Glutamatergic neuron (in vitro differentiated cells): ENCODE results near the gene BTNL3. TPM values are rescaled to one million over a fixed set of nuclear protein-coding genes. Genes with fewer than 3 reads are reported as not detected.

Source experiments
- DNase-seq: peaks from one replicate; pipeline ENCODE4 v3.0.0; 2022
- H3K27ac Mint-ChIP-seq: one replicate; pipeline ENCODE4 v1.8.0; 2020; ENCODE audit warnings: mild to moderate bottlenecking, mixed read lengths, inconsistent platforms; ENCODE audit not compliant: unreplicated experiment
- H3K27me3 Mint-ChIP-seq: one replicate; pipeline ENCODE4 v1.8.0; 2020; ENCODE audit warnings: mild to moderate bottlenecking, moderate library complexity, mixed read lengths, inconsistent platforms; ENCODE audit not compliant: unreplicated experiment
- H3K36me3 Mint-ChIP-seq: one replicate; pipeline ENCODE4 v1.8.0; 2020; ENCODE audit warnings: mild to moderate bottlenecking, mixed read lengths, inconsistent platforms; ENCODE audit not compliant: unreplicated experiment
- H3K4me1 Mint-ChIP-seq: one replicate; pipeline ENCODE4 v1.8.0; 2020; ENCODE audit warnings: mild to moderate bottlenecking, low read depth, mixed read lengths, inconsistent platforms; ENCODE audit not compliant: unreplicated experiment
- H3K4me3 Mint-ChIP-seq: one replicate; pipeline ENCODE4 v1.8.0; 2020; ENCODE audit warnings: mild to moderate bottlenecking, mixed read lengths, inconsistent platforms; ENCODE audit not compliant: unreplicated experiment
- H3K9me3 Mint-ChIP-seq: one replicate; pipeline ENCODE4 v1.8.0; 2020; ENCODE audit warnings: mild to moderate bottlenecking, moderate library complexity, mixed read lengths, inconsistent platforms; ENCODE audit not compliant: unreplicated experiment
- total RNA-seq: library from RNA; stranded (reverse); fragmentation: NEBNext Ultra II Directional; extraction: Animal tissue kit (Norgen Biotek cat#: 25700); gene quantifications from one replicate; pipeline ENCODE4 v1.2.1, GENCODE V29; 2021; ENCODE audit not compliant: unreplicated experiment
- TF ChIP-seq, protein P1 (sequence below): fragments of 200-600 bp; sonication (generic); IDR thresholded peaks from one replicate; pipeline ENCODE4 v1.5.0; 2021; ENCODE audit not compliant: partially characterized antibody, unreplicated experiment

The BTNL3 gene
- total RNA-seq, 1 donor from 2014 or later, result not detected

GRCh38 chr5:181039931-181040630 lies 51.4 kb downstream of the BTNL3 start, which contains the start of gene BTNL9:
Gene BTNL9, plus strand, starts transcription at chr5:181040266. Its CDS starts 5,224 bp downstream, at chr5:181045490.
- Mint-ChIP-seq H3K27me3 (no peaks in the 10 kb centered on the region), H3K9me3 (peaks cover 3% of the 10 kb centered on the region), H3K4me3 (no peak within 1 kb of the TSS), H3K27ac (no peak within 1 kb of the TSS), H3K4me1 (peaks cover 14% of the 10 kb centered on the region), H3K36me3 (no peaks in the 10 kb centered on the region)
- no peak for DNase-seq
- TF ChIP-seq, protein P1, sequence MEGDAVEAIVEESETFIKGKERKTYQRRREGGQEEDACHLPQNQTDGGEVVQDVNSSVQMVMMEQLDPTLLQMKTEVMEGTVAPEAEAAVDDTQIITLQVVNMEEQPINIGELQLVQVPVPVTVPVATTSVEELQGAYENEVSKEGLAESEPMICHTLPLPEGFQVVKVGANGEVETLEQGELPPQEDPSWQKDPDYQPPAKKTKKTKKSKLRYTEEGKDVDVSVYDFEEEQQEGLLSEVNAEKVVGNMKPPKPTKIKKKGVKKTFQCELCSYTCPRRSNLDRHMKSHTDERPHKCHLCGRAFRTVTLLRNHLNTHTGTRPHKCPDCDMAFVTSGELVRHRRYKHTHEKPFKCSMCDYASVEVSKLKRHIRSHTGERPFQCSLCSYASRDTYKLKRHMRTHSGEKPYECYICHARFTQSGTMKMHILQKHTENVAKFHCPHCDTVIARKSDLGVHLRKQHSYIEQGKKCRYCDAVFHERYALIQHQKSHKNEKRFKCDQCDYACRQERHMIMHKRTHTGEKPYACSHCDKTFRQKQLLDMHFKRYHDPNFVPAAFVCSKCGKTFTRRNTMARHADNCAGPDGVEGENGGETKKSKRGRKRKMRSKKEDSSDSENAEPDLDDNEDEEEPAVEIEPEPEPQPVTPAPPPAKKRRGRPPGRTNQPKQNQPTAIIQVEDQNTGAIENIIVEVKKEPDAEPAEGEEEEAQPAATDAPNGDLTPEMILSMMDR, result no peak

GRCh38 chr5:181040631-181040945 lies 51.9 kb downstream of the BTNL3 start:
- Mint-ChIP-seq H3K36me3 (no peaks in the 10 kb centered on the region), H3K27me3 (no peaks in the 10 kb centered on the region), H3K27ac (no peak overlapping the region), H3K4me1 (peaks cover 14% of the 10 kb centered on the region), H3K4me3 (no peak overlapping the region), H3K9me3 (peaks cover 3% of the 10 kb centered on the region)
- TF ChIP-seq, protein P1, result no peak
- no peak for DNase-seq

GRCh38 chr5:181041043-181041442 lies 52.4 kb downstream of the BTNL3 start:
- H3K4me1 Mint-ChIP-seq, result peaks cover 14% of the 10 kb centered on the region
- no peak for DNase-seq

GRCh38 chr5:181042036-181042713 lies 53.5 kb downstream of the BTNL3 start:
- no peak overlapping the region for H3K27ac Mint-ChIP-seq
- H3K27me3 Mint-ChIP-seq, result no peaks in the 10 kb centered on the region
- TF ChIP-seq, protein P1, result no peak
- H3K4me1 Mint-ChIP-seq, result peaks cover 14% of the 10 kb centered on the region
- no peak for DNase-seq
- H3K4me3 Mint-ChIP-seq, result no peak overlapping the region
- H3K36me3 Mint-ChIP-seq, result no peaks in the 10 kb centered on the region
- peaks cover 3% of the 10 kb centered on the region for H3K9me3 Mint-ChIP-seq

More at GRCh38 chr5:181041043-181041442, 52.4 kb downstream of the BTNL3 start:
- Mint-ChIP-seq H3K27me3 (no peaks in the 10 kb centered on the region), H3K27ac (no peak overlapping the region), H3K4me3 (no peak overlapping the region), H3K36me3 (no peaks in the 10 kb centered on the region), H3K9me3 (peaks cover 3% of the 10 kb centered on the region)
- TF ChIP-seq, protein P1, result no peak

- no peak overlapping the region for H3K27ac Mint-ChIP-seq
Observed at GRCh38 chr5:181042722-181043121, 54.1 kb downstream of the BTNL3 start.

More at GRCh38 chr5:181042722-181043121, 54.1 kb downstream of the BTNL3 start:
- Mint-ChIP-seq H3K4me1 (peaks cover 14% of the 10 kb centered on the region), H3K27me3 (peaks cover 2% of the 10 kb centered on the region), H3K36me3 (no peaks in the 10 kb centered on the region), H3K4me3 (no peak overlapping the region), H3K9me3 (peaks cover 2% of the 10 kb centered on the region)
- DNase-seq, result no peak
- TF ChIP-seq, protein P1, result no peak
